Measurements from ENCODE around the gene TPGS1.

The TPGS1 gene, protein sequence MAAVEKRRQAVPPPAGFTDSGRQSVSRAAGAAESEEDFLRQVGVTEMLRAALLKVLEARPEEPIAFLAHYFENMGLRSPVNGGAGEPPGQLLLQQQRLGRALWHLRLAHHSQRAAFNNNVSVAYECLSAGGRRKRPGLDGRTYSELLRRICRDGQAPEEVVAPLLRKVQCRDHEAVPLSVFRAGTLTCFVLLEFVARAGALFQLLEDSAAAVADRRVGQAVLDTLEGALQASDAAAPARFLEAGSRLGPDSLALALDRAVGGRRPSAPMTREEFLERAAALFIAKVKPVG

DNA sequence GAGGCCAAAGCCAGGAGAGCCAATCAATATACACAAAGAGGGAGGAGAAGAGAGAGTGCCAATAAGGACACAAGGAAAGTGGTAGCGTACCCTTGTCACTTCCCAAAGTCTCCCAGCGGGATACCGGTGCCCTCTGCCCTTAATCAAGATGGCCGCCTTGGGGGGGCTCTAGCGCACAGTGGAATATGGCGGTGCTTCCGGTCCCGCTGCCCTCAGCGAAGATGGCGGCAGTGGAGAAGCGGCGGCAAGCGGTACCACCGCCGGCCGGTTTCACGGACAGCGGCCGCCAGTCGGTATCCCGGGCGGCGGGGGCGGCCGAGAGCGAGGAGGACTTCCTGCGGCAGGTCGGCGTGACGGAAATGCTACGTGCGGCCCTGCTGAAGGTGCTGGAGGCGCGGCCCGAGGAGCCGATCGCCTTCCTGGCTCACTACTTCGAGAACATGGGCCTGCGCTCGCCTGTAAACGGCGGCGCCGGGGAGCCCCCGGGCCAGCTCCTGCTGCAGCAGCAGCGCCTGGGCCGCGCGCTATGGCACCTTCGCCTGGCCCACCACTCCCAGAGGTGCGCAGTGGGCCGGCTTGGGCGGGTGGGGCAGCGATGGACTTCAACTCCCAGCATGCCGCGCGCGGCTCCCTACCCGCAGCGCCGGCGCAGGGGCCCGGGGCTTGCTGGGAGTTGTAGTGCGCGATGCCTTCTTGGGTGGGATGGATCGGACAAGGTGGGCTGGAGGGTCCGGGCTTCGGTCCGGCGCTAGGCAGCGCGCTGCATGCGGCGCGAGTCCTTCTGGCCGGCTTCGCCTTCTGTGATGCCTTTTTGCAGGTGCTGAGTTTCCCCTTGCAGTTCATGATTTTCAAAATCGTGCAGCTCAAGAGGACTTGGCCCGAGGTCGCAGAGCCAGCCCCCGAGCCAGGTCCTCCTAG, at the start of gene TPGS1:
Gene TPGS1 (plus strand): TSS at position 212 of the 918 bp plus-strand sequence. CDS start 10 bp downstream, at position 222.
- no peak for FAIRE-seq

DNA sequence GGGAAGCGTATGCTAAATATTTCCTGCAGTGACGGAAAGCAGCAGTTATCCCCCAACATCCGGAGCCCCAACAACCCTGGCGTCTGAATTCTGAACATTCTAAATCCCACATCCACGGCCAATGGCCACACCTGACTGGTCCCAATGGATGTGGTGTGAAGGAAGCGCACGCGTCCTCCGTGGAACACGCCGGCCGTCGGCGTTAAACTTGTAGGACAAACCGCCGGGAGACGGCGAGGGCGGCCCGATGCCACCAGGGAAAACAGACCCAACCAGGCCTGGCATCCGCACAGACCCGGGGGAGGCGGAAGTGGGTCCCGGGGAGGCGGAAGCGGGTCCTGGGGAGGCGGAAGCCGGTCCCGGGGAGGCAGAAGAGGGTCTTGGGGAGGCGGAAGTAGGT, 49.7 kb upstream of the TPGS1 start:
- no peak for FAIRE-seq

DNA sequence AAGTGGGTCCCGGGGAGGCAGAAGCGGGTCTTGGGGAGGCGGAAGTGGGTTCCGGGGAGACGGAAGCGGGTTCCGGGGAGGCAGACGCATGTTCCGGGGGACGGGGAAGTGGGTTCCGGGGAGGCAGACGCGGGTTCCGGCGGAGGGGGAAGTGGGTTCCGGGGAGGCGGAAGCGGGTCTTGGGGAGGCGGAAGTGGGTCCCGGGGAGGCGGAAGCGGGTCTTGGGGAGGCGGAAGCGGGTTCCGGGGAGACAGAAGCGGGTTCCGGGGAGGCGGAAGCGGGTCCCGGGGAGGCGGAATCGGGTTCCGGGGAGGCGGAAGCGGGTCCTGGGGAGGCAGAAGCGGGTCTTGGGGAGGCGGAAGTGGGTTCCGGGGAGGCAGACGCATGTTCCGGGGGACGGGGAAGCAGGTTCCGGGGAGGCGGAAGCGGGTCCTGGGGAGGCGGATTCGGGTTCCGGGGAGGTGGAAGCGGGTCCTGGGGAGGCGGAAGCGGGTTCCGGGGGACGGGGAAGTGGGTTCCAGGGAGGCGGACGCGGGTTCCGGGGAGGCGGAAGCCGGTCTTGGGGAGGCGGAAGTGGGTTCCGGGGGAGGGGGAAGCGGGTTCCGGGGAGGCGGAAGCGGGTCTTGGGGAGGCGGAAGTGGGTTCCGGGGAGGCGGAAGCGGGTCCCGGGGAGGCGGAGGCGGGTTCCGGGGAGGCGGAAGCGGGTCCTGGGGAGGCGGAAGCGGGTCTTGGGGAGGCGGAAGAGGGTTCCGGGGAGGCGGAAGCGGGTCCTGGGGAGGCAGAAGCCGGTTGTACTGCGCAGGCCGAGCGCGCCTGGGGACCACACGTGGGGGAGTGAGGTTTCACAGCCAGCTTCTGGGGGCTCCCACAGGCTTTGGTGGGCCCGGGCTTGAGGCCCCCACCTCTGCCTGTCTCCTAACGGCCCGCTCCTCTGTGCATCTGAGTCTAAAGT, 48.9 kb upstream of the TPGS1 start:
- no peak for FAIRE-seq

DNA sequence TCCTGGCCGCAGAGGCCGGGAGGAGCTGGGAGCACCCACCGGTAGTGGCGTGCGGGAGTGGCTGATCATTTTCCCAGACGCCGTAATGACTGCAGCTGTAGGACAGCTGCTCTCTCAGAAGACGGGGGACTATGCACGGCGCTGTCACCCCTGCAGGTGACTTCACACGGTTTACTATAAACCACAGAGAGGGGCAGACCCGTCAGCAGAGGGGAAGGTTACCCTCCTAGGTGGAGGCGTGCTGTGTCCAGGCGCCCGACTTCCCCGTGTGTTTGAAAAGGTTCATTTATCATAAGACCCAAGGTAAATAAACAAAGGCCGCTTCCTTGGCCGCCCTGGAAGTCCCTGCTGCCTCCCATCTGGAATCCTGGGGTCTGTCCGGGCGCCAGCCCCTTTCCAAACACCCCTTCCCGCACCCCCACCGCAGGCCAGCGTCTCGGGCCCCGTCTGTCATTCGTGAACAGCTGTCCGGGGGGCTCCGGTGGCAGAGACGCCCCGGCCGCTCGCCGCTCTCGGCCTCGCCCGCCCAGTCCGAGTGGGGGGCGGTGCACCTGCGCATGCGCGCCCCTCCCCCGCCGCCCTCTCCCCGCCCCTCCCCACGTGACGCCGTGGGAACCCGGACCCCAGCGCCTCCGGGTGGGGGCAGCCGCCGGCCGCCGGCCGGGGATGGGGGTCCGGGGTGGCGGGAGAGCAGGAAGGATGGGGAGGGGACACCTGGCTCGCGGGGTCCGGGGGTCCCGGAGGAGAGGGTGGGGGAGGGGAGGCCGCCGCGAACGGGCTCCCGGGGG, 47.4 kb upstream of the TPGS1 start:
- no peak for FAIRE-seq

DNA sequence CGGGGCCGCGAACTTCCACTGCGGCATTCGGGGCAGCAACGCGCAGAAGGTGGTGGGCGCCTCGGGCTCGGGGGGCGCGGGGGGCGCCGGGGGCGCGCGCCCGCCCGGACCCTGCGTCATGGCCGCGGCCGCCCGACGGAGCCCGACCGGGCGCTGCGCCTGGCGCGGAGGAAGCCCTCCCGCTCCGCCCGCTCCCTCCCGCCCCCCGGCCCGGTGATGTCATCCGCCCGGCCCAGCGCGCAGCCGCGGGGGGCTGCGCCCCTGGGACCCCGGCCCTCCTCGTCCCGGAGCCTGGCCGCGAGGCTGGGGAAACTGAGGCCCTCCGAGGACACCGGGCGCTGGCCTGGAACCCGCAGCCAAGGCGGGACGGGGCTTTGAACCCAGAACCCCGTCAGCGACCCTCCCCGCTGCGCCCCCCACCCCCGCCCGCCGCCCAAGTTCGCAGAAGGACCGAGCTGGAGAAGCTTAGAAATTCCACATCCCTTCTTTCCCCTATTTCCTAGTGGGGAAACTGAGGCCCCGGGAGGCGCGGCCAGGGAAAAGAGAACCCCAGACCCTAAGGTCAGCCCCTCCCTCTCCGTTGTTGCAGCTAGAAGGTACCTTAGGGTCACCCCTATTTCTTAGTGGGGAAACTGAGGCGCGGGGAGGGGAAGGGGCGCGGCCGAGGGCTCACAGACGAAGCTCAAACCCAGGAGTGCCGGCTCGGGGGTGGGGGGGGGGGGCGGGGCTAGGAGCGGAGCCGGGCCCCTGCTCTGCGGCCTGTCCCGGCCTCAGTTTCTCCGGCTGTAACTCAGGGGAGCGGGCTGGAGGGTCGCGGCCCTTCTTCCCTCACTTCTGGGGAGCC, 46.2 kb upstream of the TPGS1 start, which contains the start of gene SHC2:
Gene SHC2 (minus strand): TSS at position 157 of the 844 bp plus-strand sequence. CDS start 37 bp downstream, at position 120.
- FAIRE-seq = no peak

GRCh38 chr19:461721-462551, 45.4 kb upstream of the TPGS1 start:
- no peak for FAIRE-seq

GRCh38 chr19:463483-464207, 43.7 kb upstream of the TPGS1 start:
- FAIRE-seq = no peak

DNA sequence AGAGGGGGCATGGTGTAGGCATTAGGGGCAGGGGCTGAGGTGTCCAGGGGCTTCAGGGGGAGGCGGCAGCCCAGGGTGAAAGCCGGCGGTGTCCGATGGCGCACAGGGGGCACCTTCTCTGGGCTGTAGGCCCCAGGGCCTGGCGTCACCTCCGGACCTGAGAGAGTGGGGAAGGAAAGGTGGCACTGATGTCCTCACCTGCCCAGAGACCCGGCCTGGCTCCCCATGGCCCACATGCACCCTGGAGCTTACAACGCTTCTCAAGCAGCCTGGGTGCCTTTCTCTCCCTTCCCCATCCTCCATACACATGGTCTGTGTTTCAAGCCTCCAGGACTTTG, 43.1 kb upstream of the TPGS1 start:
- FAIRE-seq = no peak

- no peak for FAIRE-seq
These were observed 42.1 kb upstream of the TPGS1 start for GRCh38 chr19:465056-465816.

DNA sequence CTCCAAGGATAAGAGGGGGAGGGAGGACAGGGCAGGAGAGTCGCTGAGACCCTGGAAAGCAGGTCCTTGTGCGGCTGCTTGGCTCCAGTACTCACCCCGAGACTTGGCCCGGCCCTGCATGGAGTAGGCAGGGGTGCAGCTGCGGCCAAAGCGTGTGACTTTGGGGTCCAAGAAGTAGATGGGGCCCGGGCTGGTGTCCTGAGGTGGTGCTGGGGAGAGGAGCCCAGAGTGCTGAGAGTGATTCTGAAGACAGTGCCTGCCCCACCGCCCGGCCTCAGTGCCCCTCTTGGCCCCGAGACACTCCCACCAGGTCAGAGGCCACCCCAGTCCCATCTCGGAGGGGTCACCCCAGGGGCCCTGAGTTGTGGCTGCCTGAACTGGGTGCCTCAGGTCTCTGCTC, 39.7 kb upstream of the TPGS1 start:
- FAIRE-seq = no peak

DNA sequence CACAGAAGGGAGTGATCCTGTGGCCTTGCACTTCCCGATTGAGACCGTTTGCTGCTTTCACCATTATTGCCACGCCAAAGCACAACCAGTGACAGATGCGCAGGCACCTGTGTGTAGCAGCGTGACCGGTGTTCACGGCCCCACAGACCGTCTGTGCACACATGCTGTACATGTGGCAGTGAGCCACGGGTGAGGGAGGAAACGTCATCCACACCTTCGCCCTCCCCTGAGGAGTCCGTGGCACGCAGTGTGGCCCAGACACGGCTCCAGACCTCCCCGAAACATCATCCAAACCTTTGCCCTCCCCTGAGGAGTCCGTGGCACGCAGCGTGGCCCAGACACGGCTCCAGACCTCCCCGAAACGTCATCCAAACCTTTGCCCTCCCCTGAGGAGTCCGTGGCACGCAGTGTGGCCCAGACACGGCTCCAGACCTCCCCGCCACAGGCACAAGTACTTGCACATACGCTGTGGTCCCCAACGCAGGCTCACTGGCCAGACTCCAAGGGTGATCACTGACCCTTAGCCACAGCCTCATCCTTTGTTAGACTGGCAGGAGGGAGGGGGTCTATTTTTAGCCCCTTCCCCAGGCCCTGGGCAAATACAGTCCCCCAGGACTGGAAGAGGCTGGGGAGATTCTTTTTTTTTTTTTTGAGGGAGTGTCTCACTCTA, 38.6 kb upstream of the TPGS1 start:
- FAIRE-seq = no peak

GRCh38 chr19:469833-470232, 37.5 kb upstream of the TPGS1 start:
- FAIRE-seq = no peak

DNA sequence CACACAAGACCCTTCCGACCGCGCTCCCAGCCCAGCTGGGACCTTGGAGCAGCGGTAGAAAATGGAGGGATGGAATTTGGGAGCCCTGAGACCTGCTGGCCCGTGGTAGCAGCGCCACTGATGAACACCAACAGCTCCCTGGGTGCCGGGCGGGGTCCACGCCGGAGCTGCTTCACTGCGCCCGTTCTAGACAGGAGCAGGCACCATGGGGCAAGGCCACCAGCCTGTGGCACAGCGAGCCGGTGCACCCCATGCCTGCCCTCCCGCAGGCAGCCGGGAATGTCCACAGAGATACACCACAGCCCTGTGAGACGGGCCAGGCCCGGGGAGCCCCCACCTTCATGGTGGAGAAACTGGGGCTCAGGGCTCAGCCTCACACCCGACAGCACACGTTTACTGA, 36.6 kb upstream of the TPGS1 start:
- FAIRE-seq = no peak

DNA sequence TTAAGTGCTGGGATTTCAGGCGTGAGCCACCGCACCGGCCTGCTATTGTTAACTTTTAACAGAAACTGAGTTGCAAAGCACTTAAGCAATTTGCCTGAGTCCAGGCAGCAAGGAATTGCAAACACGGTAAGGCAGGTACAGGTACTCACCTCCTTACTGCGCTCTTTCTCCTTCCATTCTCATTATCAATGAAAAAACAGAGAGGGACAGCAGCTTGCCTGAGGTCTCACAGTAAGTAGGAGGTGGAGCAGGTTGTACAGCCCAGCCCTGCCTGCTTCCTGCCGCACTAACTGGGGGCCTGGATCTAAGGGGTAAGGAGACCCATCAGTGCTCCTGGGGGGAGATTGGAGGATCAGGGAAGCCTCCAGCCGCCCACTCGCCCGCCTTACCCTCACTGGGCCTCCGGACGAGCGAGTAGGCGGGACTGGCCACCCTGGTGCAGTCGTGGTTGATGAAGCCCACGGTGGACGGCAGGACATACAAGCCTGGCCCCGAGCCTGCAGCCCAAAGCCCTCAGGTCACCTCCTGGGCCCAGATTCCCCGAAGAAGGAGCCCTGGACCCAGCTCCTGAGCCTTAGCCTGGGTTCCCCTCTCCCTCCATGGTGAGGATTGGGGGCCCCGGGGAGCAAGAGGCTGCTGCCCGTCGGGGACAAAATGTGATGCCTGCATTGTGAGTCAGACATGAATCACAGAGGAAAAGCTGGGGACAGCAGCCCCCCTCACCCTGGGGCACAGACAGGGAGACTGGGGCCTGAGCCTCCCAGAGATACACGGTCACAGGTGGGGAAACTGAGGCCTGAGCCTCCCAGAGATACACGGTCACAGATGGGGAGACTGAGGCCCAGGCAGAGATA, 35.1 kb upstream of the TPGS1 start:
- FAIRE-seq = no peak

- no peak for FAIRE-seq
These were observed 32.9 kb upstream of the TPGS1 start for GRCh38 chr19:474126-475078.

- FAIRE-seq = no peak
These were observed 31.9 kb upstream of the TPGS1 start for GRCh38 chr19:475360-475759.
